Activated CD4-positive, alpha-beta T cell treated with anti-CD3 and anti-CD28 coated beads for 36 hours (primary cell): ENCODE measurements around the gene PRM2. TPM values are rescaled to one million over a fixed set of nuclear protein-coding genes. Genes with fewer than 3 reads are reported as not detected.

Experiments
- ATAC-seq: fragments of 200-7000 bp; cut with Tn5 transposase; one replicate; pipeline ENCODE4 v1.10.0; 2021; ENCODE audit warnings: mild to moderate bottlenecking, moderate library complexity
- CTCF ChIA-PET: fragments of 350-600 bp; sonication (Branson Sonifier 250); formaldehyde crosslinking; loops from one replicate; lab custom pipeline; 2021; ENCODE audit warnings: antibody characterized with exemption; lab: Charles Lee
- POLR2A ChIA-PET: fragments of 350-600 bp; sonication (Branson Sonifier 250); formaldehyde crosslinking; loops from one replicate; lab custom pipeline; 2021; ENCODE audit warnings: antibody characterized with exemption, inconsistent platforms; lab: Charles Lee
- DNase-seq: peaks from one replicate; pipeline ENCODE4 v3.0.0-alpha.2; 2020
- H3K27ac Mint-ChIP-seq: one replicate; pipeline ENCODE4 v1.8.0; 2021; ENCODE audit warnings: mixed read lengths
- H3K27me3 Mint-ChIP-seq: one replicate; pipeline ENCODE4 v1.8.0; 2021; ENCODE audit warnings: mixed read lengths
- H3K36me3 Mint-ChIP-seq: one replicate; pipeline ENCODE4 v1.8.0; 2021; ENCODE audit warnings: low read depth, mixed read lengths
- H3K4me1 Mint-ChIP-seq: one replicate; pipeline ENCODE4 v1.8.0; 2021; ENCODE audit warnings: mixed read lengths
- H3K4me3 Mint-ChIP-seq: one replicate; pipeline ENCODE4 v1.8.0; 2021; ENCODE audit warnings: mild to moderate bottlenecking, moderate library complexity, mixed read lengths
- H3K9me3 Mint-ChIP-seq: one replicate; pipeline ENCODE4 v1.8.0; 2021; ENCODE audit warnings: low read depth, mixed read lengths
- intact Hi-C, 2 experiments: fragments of 100-400 bp; cut with DNase I in 1 of 2; cut with micrococcal nuclease in 1 of 2; formaldehyde crosslinking; loops; one replicate each; pipeline versions ENCODE4 v1.14.2 to v1.15.1; 2022 to 2024; cut with DNase I, micrococcal nuclease
- total RNA-seq, 2 experiments: library from RNA; stranded (reverse); gene quantifications; one replicate each; pipeline ENCODE4 v1.2.3, GENCODE V29; 2021

Gene PRM2
- total RNA-seq, 2 experiments from 2014 or later: not detected

- Mint-ChIP-seq H3K27ac (no peak overlapping the region), H3K36me3 (no peaks in the 10 kb centered on the region), H3K9me3 (no peaks in the 10 kb centered on the region), H3K27me3 (no peaks in the 10 kb centered on the region), H3K4me1 (no peaks in the 10 kb centered on the region), H3K4me3 (no peak overlapping the region)
- intact Hi-C loops: no loop called here
- ATAC-seq (no peak), DNase-seq (no peak)
- ChIA-PET CTCF (no interaction called here), POLR2A (no interaction called here)
Measured at GRCh38 chr16:11271610-11272009, 4.7 kb downstream of the PRM2 start.

- Mint-ChIP-seq H3K27me3 (no peaks in the 10 kb centered on the region), H3K27ac (no peak overlapping the region), H3K36me3 (no peaks in the 10 kb centered on the region), H3K4me3 (no peak overlapping the region), H3K4me1 (no peaks in the 10 kb centered on the region), H3K9me3 (no peaks in the 10 kb centered on the region)
- DNase-seq (no peak), ATAC-seq (no peak)
- CTCF ChIA-PET: interaction anchor here (1.1 kb wide), 1 partner anchor 136 kb away, joined by 4 read pairs; no protein-coding TSS in a partner anchor
- intact Hi-C loops: no loop called here
- POLR2A ChIA-PET: no interaction called here
Measured at GRCh38 chr16:11270602-11271162, 5.6 kb downstream of the PRM2 start.

DNA sequence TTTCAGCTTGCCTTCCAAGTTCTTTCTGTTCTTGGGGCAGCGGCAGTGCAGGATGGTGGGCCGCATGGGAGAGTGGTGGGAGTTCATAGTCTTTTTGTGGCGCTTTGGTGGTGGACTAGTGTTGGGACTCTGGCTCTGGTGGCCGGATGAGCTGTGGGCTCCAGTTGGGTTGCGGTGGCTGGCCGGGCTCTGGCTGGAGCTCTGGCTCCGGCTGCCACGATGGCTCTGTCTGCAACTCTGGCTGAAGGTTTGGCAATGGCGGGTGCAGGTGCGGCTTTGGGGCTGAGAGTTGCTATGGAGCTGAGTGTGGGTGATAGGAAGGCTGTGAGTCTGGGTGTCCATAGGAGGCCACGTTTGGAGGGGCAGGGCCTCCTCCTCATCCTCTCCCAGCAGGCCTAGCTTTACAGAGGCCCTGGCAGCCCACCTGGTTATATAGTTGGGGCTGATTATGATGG is 7.3 kb downstream of the PRM2 start, which contains the start of gene TNP2:
TSS of gene TNP2 (minus strand) at position 405 of the 455 bp plus-strand sequence. CDS start at position 342, 63 bp downstream.
- intact Hi-C loops: no loop called here
- no peak within 1 kb of the TSS for H3K4me3 Mint-ChIP-seq
- no peaks in the 10 kb centered on the region for H3K27me3 Mint-ChIP-seq
- ATAC-seq: no peak
- CTCF ChIA-PET: interaction anchor here (0.7 to 1.3 kb wide), 4 partner anchors 85 to 175 kb away, joined by 3 to 6 read pairs (median 3); no protein-coding TSS in a partner anchor
- no peaks in the 10 kb centered on the region for H3K36me3 Mint-ChIP-seq
- POLR2A ChIA-PET: interaction anchor here (1.5 kb wide), 1 partner anchor 21 kb away, joined by 3 read pairs; no protein-coding TSS in a partner anchor
- H3K27ac Mint-ChIP-seq: no peak within 1 kb of the TSS
- H3K9me3 Mint-ChIP-seq: no peaks in the 10 kb centered on the region
- peaks cover 11% of the 10 kb centered on the region for H3K4me1 Mint-ChIP-seq
- DNase-seq: no peak

- no peak overlapping the region for H3K4me3 Mint-ChIP-seq
- H3K9me3 Mint-ChIP-seq: no peaks in the 10 kb centered on the region
- ATAC-seq: no peak
- no peaks in the 10 kb centered on the region for H3K36me3 Mint-ChIP-seq
- intact Hi-C loops: loop anchor here in 1 of 2 experiments (2.0 kb wide), 1 partner anchor 32 kb away; no protein-coding TSS in a partner anchor
- peak overlapping the region; percentile 90 for H3K27ac Mint-ChIP-seq
- H3K4me1 Mint-ChIP-seq: peaks cover 27% of the 10 kb centered on the region
- DNase-seq: no peak
- no peaks in the 10 kb centered on the region for H3K27me3 Mint-ChIP-seq
- CTCF ChIA-PET: interaction anchor here (1.5 to 1.9 kb wide), 4 partner anchors 40 to 311 kb away, joined by 3 to 11 read pairs (median 4); no protein-coding TSS in a partner anchor
- POLR2A ChIA-PET: no interaction called here
Measured at GRCh38 chr16:11265124-11265523, 11.2 kb downstream of the PRM2 start.

- no peaks in the 10 kb centered on the region for H3K27me3 Mint-ChIP-seq
- intact Hi-C loops: loop anchor here (1.0 to 5.0 kb wide), 4 partner anchors 33 to 90 kb away; no protein-coding TSS in a partner anchor
- no peak for DNase-seq
Measured at GRCh38 chr16:11264155-11264832, 12.0 kb downstream of the PRM2 start.

GRCh38 chr16:11263737-11264136 is 12.5 kb downstream of the PRM2 start:
- H3K4me1 Mint-ChIP-seq: peaks cover 37% of the 10 kb centered on the region
- intact Hi-C loops: loop anchor here (1.0 to 5.0 kb wide), 4 partner anchors 33 to 91 kb away; no protein-coding TSS in a partner anchor
- POLR2A ChIA-PET: interaction anchor here (0.6 to 1.2 kb wide), 7 partner anchors 8 to 184 kb away, joined by 3 to 8 read pairs (median 3); partner anchors contain the start of gene SOCS1

More at GRCh38 chr16:11264155-11264832, 12.0 kb downstream of the PRM2 start:
- ChIA-PET CTCF (interaction anchor here (0.6 to 1.9 kb wide), 9 partner anchors 8 to 578 kb away, joined by 3 to 11 read pairs (median 4); partner anchors contain the start of gene SOCS1), POLR2A (interaction anchor here (0.6 to 1.2 kb wide), 6 partner anchors 8 to 185 kb away, joined by 3 to 8 read pairs (median 3); partner anchors contain the start of gene SOCS1)
- Mint-ChIP-seq H3K36me3 (no peaks in the 10 kb centered on the region), H3K4me3 (peak overlapping the region; percentile 19), H3K4me1 (peaks cover 31% of the 10 kb centered on the region), H3K27ac (peak overlapping the region; percentile 90), H3K9me3 (no peaks in the 10 kb centered on the region)
- peak; percentile 31 for ATAC-seq

DNA sequence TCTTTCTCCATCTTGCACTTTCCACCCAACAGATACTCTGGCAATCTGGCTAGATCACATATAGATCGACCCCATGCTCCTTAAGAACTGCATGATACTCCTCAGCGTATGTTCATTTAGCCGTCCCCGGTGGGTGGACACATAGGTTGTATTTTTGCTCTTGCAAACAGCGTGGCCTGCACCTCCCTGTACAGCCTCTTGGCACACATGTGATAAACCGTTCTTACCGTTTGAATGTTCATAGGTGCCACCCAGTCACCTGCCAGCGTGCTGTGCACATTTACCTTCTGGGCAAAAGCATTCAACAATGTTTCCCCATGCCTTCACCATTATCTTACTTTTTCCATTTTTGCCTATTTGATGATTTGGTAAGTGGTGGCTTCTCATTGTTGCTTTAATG is 13.4 kb downstream of the PRM2 start:
- ATAC-seq (no peak), DNase-seq (no peak)
- Mint-ChIP-seq H3K4me1 (peaks cover 44% of the 10 kb centered on the region), H3K36me3 (no peaks in the 10 kb centered on the region), H3K9me3 (no peaks in the 10 kb centered on the region), H3K27ac (peak overlapping the region; percentile 90), H3K27me3 (no peaks in the 10 kb centered on the region), H3K4me3 (no peak overlapping the region)
- ChIA-PET POLR2A (interaction anchor here (0.9 to 1.2 kb wide), 5 partner anchors 7 to 168 kb away, joined by 3 to 8 read pairs (median 5); partner anchors contain the start of gene SOCS1), CTCF (interaction anchor here (0.5 to 1.9 kb wide), 7 partner anchors 92 to 299 kb away, joined by 3 to 11 read pairs (median 4); no protein-coding TSS in a partner anchor)
- intact Hi-C loops: loop anchor here in 1 of 2 experiments (5.0 kb wide), 1 partner anchor 49 kb away; no protein-coding TSS in a partner anchor

More at GRCh38 chr16:11263737-11264136, 12.5 kb downstream of the PRM2 start:
- Mint-ChIP-seq H3K4me3 (peak overlapping the region; percentile 19), H3K9me3 (no peaks in the 10 kb centered on the region), H3K27ac (peak overlapping the region; percentile 90), H3K27me3 (no peaks in the 10 kb centered on the region), H3K36me3 (no peaks in the 10 kb centered on the region)
- ATAC-seq (peak; percentile 90), DNase-seq (peak; percentile 81)
- CTCF ChIA-PET: interaction anchor here (0.5 to 1.9 kb wide), 13 partner anchors 8 to 578 kb away, joined by 3 to 11 read pairs (median 3); partner anchors contain the start of gene SOCS1

- CTCF ChIA-PET: interaction anchor here (0.6 to 1.5 kb wide), 4 partner anchors 73 to 275 kb away, joined by 3 to 5 read pairs (median 3); no protein-coding TSS in a partner anchor
- DNase-seq: no peak
- Mint-ChIP-seq H3K27ac (no peak overlapping the region), H3K4me1 (peaks cover 54% of the 10 kb centered on the region), H3K4me3 (no peak overlapping the region), H3K9me3 (no peaks in the 10 kb centered on the region), H3K27me3 (no peaks in the 10 kb centered on the region), H3K36me3 (peaks cover 2% of the 10 kb centered on the region)
- ATAC-seq: no peak
- POLR2A ChIA-PET: no interaction called here
- intact Hi-C loops: loop anchor here in 1 of 2 experiments (5.0 kb wide), 1 partner anchor 52 kb away; no protein-coding TSS in a partner anchor
Measured at GRCh38 chr16:11260596-11260966, 15.7 kb downstream of the PRM2 start.

- intact Hi-C loops: loop anchor here (5.0 kb wide), 5 partner anchors 37 to 522 kb away; partner anchors contain the start of gene TXNDC11 (in 1 of the 2)
- H3K4me3 Mint-ChIP-seq: no peak overlapping the region
- H3K27me3 Mint-ChIP-seq: no peaks in the 10 kb centered on the region
- peak overlapping the region; percentile 5 for H3K27ac Mint-ChIP-seq
- ChIA-PET POLR2A (no interaction called here), CTCF (interaction anchor here (0.6 to 1.9 kb wide), 8 partner anchors 38 to 303 kb away, joined by 3 to 5 read pairs (median 4); no protein-coding TSS in a partner anchor)
- H3K4me1 Mint-ChIP-seq: peaks cover 53% of the 10 kb centered on the region
- no peaks in the 10 kb centered on the region for H3K9me3 Mint-ChIP-seq
- DNase-seq: no peak
- H3K36me3 Mint-ChIP-seq: peaks cover 6% of the 10 kb centered on the region
- no peak for ATAC-seq
Measured at GRCh38 chr16:11259655-11260595, 16.4 kb downstream of the PRM2 start.
